Ishikawa (cell line): ENCODE results near the gene FADS2.

Source experiments
- CEBPB ChIP-seq: IDR thresholded peaks from 2 replicates; pipeline ENCODE4 v1.6.1; 2012
- CREB1 ChIP-seq: IDR thresholded peaks from 2 replicates; pipeline ENCODE4 v1.6.1; 2012; ENCODE audit warnings: low read depth
- EGR1 ChIP-seq: IDR thresholded peaks from 2 replicates; pipeline ENCODE4 v1.6.1; 2012
- EP300 ChIP-seq: IDR thresholded peaks from 2 replicates; pipeline ENCODE4 v1.6.1; 2012; ENCODE audit warnings: borderline replicate concordance
- FOXM1 ChIP-seq: IDR thresholded peaks from 2 replicates; pipeline ENCODE4 v1.6.1; 2012; ENCODE audit warnings: low read depth, borderline replicate concordance
- NFIC ChIP-seq: IDR thresholded peaks from 2 replicates; pipeline ENCODE4 v1.6.1; 2012
- RAD21 ChIP-seq: IDR thresholded peaks from 2 replicates; pipeline ENCODE4 v1.6.1; 2012; ENCODE audit warnings: low read depth
- TAF1 ChIP-seq: IDR thresholded peaks from 2 replicates; pipeline ENCODE4 v1.6.1; 2012; ENCODE audit warnings: low read depth, mild to moderate bottlenecking
- TCF12 ChIP-seq: IDR thresholded peaks from 2 replicates; pipeline ENCODE4 v1.6.1; 2012; ENCODE audit warnings: low read depth
- TEAD4 ChIP-seq: IDR thresholded peaks from 2 replicates; pipeline ENCODE4 v1.6.1; 2012
- YY1 ChIP-seq: IDR thresholded peaks from 2 replicates; pipeline ENCODE4 v1.6.1; 2012; ENCODE audit warnings: low read depth
- ZBTB7A ChIP-seq: IDR thresholded peaks from 2 replicates; pipeline ENCODE4 v1.6.1; 2012; ENCODE audit warnings: low read depth
- TF ChIP-seq, protein P1 (sequence below): IDR thresholded peaks from 2 replicates; pipeline ENCODE4 v1.6.1; 2012
- TF ChIP-seq, protein P2 (sequence below): IDR thresholded peaks from 2 replicates; pipeline ENCODE4 v1.6.1; 2012
- TF ChIP-seq, protein P3 (sequence below): IDR thresholded peaks from 2 replicates; pipeline ENCODE4 v1.6.1; 2012; ENCODE audit warnings: low read depth, mild to moderate bottlenecking

FADS2 gene

DNA sequence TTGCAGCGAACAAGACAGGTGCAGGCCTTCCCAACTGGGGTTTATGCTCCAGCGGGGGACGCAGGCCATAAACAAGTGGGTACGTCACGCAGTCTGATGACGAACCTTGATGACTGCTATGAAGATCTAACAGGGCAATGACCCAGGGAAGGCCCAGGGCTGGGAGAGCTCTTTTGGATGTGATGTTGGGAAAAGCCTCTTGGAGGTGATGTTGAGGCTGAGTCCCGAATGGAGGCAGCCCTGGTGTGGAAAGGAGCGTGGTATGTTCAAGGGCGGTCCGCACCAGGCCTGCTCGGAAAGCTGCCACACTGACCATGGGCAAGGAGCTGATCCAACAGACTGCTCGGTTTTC, 5.8 kb downstream of the FADS2 start:
- TF ChIP-seq TCF12 (no peak), TEAD4 (no peak), NFIC (no peak), CREB1 (no peak), RAD21 (no peak), YY1 (no peak), FOXM1 (no peak), EGR1 (no peak), EP300 (no peak), ZBTB7A (no peak), TAF1 (no peak), CEBPB (no peak)
- TF ChIP-seq, protein P1, sequence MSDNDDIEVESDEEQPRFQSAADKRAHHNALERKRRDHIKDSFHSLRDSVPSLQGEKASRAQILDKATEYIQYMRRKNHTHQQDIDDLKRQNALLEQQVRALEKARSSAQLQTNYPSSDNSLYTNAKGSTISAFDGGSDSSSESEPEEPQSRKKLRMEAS: no peak
- TF ChIP-seq, protein P2, sequence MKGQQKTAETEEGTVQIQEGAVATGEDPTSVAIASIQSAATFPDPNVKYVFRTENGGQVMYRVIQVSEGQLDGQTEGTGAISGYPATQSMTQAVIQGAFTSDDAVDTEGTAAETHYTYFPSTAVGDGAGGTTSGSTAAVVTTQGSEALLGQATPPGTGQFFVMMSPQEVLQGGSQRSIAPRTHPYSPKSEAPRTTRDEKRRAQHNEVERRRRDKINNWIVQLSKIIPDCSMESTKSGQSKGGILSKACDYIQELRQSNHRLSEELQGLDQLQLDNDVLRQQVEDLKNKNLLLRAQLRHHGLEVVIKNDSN: no peak
- TF ChIP-seq, protein P3, sequence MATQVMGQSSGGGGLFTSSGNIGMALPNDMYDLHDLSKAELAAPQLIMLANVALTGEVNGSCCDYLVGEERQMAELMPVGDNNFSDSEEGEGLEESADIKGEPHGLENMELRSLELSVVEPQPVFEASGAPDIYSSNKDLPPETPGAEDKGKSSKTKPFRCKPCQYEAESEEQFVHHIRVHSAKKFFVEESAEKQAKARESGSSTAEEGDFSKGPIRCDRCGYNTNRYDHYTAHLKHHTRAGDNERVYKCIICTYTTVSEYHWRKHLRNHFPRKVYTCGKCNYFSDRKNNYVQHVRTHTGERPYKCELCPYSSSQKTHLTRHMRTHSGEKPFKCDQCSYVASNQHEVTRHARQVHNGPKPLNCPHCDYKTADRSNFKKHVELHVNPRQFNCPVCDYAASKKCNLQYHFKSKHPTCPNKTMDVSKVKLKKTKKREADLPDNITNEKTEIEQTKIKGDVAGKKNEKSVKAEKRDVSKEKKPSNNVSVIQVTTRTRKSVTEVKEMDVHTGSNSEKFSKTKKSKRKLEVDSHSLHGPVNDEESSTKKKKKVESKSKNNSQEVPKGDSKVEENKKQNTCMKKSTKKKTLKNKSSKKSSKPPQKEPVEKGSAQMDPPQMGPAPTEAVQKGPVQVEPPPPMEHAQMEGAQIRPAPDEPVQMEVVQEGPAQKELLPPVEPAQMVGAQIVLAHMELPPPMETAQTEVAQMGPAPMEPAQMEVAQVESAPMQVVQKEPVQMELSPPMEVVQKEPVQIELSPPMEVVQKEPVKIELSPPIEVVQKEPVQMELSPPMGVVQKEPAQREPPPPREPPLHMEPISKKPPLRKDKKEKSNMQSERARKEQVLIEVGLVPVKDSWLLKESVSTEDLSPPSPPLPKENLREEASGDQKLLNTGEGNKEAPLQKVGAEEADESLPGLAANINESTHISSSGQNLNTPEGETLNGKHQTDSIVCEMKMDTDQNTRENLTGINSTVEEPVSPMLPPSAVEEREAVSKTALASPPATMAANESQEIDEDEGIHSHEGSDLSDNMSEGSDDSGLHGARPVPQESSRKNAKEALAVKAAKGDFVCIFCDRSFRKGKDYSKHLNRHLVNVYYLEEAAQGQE: no peak

DNA sequence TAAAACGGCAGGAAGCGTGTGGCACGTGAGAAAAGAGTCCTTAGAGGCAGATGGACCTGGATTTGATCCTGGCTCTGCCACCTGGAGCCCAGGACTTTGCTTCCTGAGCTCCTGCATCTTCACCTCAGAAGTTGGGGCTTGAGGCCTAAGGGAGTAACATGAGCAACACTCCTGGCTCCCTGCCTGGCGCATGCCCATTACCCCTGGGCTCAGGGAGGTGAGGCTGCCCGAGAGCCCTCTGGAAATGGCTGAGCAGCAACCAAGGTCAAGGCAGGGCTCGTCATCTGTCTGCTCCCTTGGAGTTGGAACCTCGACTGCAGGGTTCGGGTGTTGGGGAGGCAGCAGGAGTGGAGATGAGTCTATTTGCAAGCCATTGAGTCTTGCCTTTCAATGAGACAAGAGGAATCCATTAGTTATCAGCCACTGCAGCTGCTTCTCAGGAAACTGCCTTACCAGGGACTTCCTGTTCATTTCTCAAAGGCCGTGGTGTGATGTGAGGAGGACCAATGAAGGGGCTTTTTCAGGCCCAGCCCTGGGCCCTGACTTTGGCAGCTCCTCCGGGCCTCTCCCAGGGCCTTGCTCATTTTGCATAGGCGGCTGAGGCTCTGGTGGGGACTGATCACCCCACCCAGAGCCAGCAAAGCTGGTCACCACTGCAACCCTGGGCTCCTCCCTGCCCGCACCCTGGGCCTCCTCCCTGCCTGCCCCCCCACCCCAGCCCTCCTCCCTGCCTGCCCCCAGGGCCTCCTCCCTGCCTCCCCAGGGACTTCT, 6.4 kb downstream of the FADS2 start:
- TF ChIP-seq, protein P3: no peak
- no peak for TF ChIP-seq CEBPB
- TF ChIP-seq, protein P1: no peak
- TF ChIP-seq ZBTB7A: no peak
- no peak for TF ChIP-seq EGR1
- TF ChIP-seq YY1: no peak

DNA sequence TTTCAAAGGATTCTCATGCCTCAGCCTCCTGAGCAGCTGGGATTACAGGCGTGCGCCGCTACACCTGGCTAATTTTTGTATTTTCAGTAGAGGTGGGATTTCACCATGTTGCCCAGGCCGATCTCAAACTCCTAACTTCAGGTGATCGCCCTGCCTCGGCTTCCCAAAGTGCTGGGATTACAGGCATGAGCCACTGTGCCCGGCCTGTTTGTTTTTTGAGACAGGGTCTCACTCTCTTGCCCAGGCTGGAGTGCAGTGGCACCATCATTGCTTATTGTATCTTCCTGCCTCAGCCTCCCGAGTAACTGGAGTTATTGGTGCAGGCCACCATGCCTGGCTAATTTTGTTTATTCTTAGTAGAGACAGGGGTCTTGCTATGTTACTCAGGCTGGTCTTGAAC, 8.1 kb downstream of the FADS2 start:
- TF ChIP-seq RAD21 (no peak), EGR1 (no peak), TEAD4 (no peak), YY1 (no peak), TAF1 (no peak), TCF12 (no peak), NFIC (no peak), CEBPB (no peak), CREB1 (no peak)
- TF ChIP-seq, protein P2: no peak
- TF ChIP-seq, protein P3: no peak
- TF ChIP-seq, protein P1: no peak

DNA sequence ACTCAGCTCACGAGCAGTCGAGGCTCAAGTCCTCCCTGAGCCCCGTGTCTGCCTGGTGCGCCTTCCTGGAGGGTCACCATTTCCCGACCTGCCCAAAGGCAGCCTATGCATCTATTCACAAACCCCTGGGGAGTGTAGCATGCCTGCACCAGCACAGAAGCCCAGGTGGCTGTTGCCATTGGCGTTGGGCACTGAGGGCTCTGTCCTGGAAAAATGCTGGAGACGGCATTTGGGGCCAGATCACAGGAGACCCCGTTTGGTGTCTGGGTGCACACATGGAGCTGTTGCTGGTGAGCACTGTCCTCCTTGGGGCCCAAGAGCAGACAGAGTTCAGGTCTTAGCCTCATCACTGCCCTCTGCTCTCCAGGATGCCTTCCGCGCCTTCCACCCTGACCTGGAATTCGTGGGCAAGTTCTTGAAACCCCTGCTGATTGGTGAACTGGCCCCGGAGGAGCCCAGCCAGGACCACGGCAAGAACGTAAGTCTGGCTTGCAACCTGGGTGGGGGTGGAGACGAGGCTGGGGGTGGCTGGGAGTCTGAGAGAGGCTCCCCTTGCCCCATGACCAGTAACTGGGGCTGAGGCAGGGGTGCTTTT, 9.4 kb downstream of the FADS2 start:
- TF ChIP-seq, protein P3: no peak
- TF ChIP-seq NFIC (no peak), CEBPB (no peak), YY1 (no peak), RAD21 (no peak), EGR1 (no peak), ZBTB7A (no peak), CREB1 (no peak), TCF12 (no peak), FOXM1 (no peak), TAF1 (no peak), TEAD4 (no peak), EP300 (no peak)
- TF ChIP-seq, protein P1: no peak
- TF ChIP-seq, protein P2: no peak
